GM23338 (cell line): ENCODE data around the gene IBA57. TPM values are rescaled to one million over a fixed set of nuclear protein-coding genes. Genes with fewer than 3 reads are reported as not detected.

Experiments
- ATAC-seq: fragments of 200-7000 bp; cut with Tn5 transposase; 3 replicates; pipeline ENCODE4 v1.9.1; 2020
- DNase-seq: peaks from one replicate; pipeline ENCODE4 v3.0.0-alpha.2; 2015; ENCODE audit warnings: low spot score
- H2AFZ ChIP-seq: fragments of 200-600 bp; sonication (generic); 2 replicates; pipeline ENCODE4 v1.8.0; 2016; ENCODE audit warnings: antibody characterized with exemption, mild to moderate bottlenecking, moderate library complexity
- H3F3A ChIP-seq: fragments of 200-600 bp; sonication (generic); replicated peaks from 2 replicates; pipeline ENCODE4 v1.8.0; 2017; ENCODE audit warnings: antibody characterized with exemption, mixed run types, low read depth
- H3K27ac ChIP-seq: fragments of 200-600 bp; sonication (generic); 2 replicates; pipeline ENCODE4 v1.6.1; 2016; ENCODE audit warnings: low read depth
- H3K27me3 ChIP-seq: fragments of 200-600 bp; sonication (generic); 2 replicates; pipeline ENCODE4 v1.8.0; 2016; ENCODE audit warnings: mild to moderate bottlenecking, mixed run types, moderate library complexity; ENCODE audit not compliant: insufficient read depth
- H3K36me3 ChIP-seq: fragments of 200-600 bp; sonication (generic); 2 replicates; pipeline ENCODE4 v1.8.0; 2016; ENCODE audit warnings: mild to moderate bottlenecking; ENCODE audit not compliant: insufficient read depth
- H3K4me1 ChIP-seq: fragments of 200-600 bp; sonication (generic); 2 replicates; pipeline ENCODE4 v1.8.0; 2016; ENCODE audit warnings: mild to moderate bottlenecking, moderate library complexity; ENCODE audit not compliant: insufficient read depth
- H3K4me2 ChIP-seq: fragments of 200-600 bp; sonication (generic); 2 replicates; pipeline ENCODE4 v1.7.1; 2017; ENCODE audit warnings: mixed run types
- H3K4me3 ChIP-seq: fragments of 200-600 bp; sonication (generic); 2 replicates; pipeline ENCODE4 v1.6.1; 2016; ENCODE audit warnings: mixed run types
- H3K79me2 ChIP-seq: fragments of 200-600 bp; sonication (generic); replicated peaks from 2 replicates; pipeline ENCODE4 v1.8.0; 2017; ENCODE audit warnings: mild to moderate bottlenecking; ENCODE audit not compliant: insufficient read depth
- H3K9me2 ChIP-seq: fragments of 200-600 bp; sonication (generic); 2 replicates; pipeline ENCODE4 v1.8.0; 2017; ENCODE audit not compliant: insufficient read depth
- H4K20me1 ChIP-seq: fragments of 200-600 bp; sonication (generic); replicated peaks from 2 replicates; pipeline ENCODE4 v1.8.0; 2017; ENCODE audit warnings: mild to moderate bottlenecking; ENCODE audit not compliant: insufficient read depth
- H3K27ac Mint-ChIP-seq: 2 replicates; pipeline ENCODE4 v1.8.0; 2020; ENCODE audit warnings: inconsistent platforms, mild to moderate bottlenecking, moderate library complexity, mixed read lengths
- H3K27me3 Mint-ChIP-seq: 3 replicates; pipeline ENCODE4 v1.8.0; 2022; ENCODE audit warnings: low read depth, mild to moderate bottlenecking, moderate library complexity, mixed read lengths, inconsistent platforms; ENCODE audit not compliant: insufficient read depth, poor library complexity
- H3K36me3 Mint-ChIP-seq: 3 replicates; pipeline ENCODE4 v1.8.0; 2021; ENCODE audit warnings: low read depth, mild to moderate bottlenecking, inconsistent platforms, moderate library complexity, mixed read lengths
- H3K4me1 Mint-ChIP-seq: 3 replicates; pipeline ENCODE4 v1.8.0; 2020; ENCODE audit warnings: mild to moderate bottlenecking, inconsistent platforms, mixed read lengths
- H3K4me3 Mint-ChIP-seq: 3 replicates; pipeline ENCODE4 v1.8.0; 2021; ENCODE audit warnings: moderate library complexity, mild to moderate bottlenecking, inconsistent platforms, mixed read lengths
- H3K9me3 Mint-ChIP-seq: 3 replicates; pipeline ENCODE4 v1.8.0; 2020; ENCODE audit warnings: moderate library complexity, mild to moderate bottlenecking, inconsistent platforms, mixed read lengths
- CREB1 ChIP-seq: fragments of 250-450 bp; sonication (Bioruptor Pico); IDR thresholded peaks from 2 replicates; pipeline ENCODE4 v1.5.0; 2020; ENCODE audit warnings: low read depth, mild to moderate bottlenecking, moderate library complexity
- EZH2 ChIP-seq: fragments of 200-600 bp; sonication (generic); IDR thresholded peaks from one replicate; pipeline ENCODE4 v1.8.0; 2017; ENCODE audit warnings: antibody characterized with exemption, mild to moderate bottlenecking, low read depth; ENCODE audit not compliant: unreplicated experiment
- EZH2phosphoT487 ChIP-seq: fragments of 200-600 bp; sonication (generic); IDR thresholded peaks from one replicate; pipeline ENCODE4 v1.8.1; 2018; ENCODE audit warnings: antibody characterized with exemption; ENCODE audit not compliant: unreplicated experiment
- ZNF331 ChIP-seq: fragments of 250-450 bp; sonication (Bioruptor Pico); IDR thresholded peaks from 2 replicates; pipeline ENCODE4 v1.5.0; 2020; ENCODE audit warnings: low read depth, mild to moderate bottlenecking, moderate library complexity
- polyA plus RNA-seq: library from polyadenylated mRNA; unstranded; fragments of >200 nt; fragmentation: Nextera tagmentation; extraction: Ambion mirVana; gene quantifications from 2 replicates; pipeline ENCODE4 v1.2.1, GENCODE V29; 2016
- total RNA-seq: library from RNA; depleted of rRNA; stranded (reverse); fragments of >200 nt; shearing (Covaris generic); gene quantifications from 2 replicates; pipeline ENCODE4 v1.2.3, GENCODE V29; 2014
- TF ChIP-seq, protein P1 (sequence below): fragments of 250-450 bp; sonication (Bioruptor Pico); IDR thresholded peaks from 2 replicates; pipeline ENCODE4 v1.5.0; 2020; ENCODE audit warnings: mild to moderate bottlenecking, moderate library complexity
- TF ChIP-seq, protein P2 (sequence below): IDR thresholded peaks from 2 replicates; pipeline ENCODE4 v1.6.1; 2016; ENCODE audit warnings: antibody characterized with exemption

IBA57 gene
- total and polyA plus RNA-seq, 2 experiments from 2014 or later = 1.1 to 10.3 TPM

DNA sequence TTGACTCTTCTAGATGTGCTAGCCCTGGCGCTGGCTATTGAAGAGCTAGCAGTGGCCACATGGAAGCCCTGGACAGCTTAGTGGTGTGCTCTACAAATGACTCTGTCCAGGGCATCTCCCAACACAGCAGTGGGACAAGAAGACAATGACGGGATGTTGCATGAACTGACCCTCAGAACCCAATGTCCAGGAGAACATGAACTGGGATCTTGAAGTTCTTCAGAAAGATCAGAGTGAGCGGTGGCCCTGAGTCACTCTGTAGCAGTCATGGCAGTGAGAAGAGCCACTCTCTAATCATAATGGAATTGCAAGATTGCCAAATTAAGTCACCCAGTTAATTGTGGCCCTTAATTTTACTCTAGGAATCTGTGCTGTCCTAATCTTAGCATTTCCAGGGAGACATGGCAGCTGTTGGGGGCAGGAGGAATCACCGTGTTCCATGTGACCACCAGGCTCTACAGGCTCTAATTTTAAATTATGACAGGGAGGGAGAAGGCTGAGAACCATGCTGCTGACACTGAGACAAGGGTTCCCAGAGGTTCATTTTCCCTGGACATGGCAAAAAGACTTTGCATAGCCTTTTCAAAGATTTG lies 32.0 kb downstream of the IBA57 start:
- no peak overlapping the region for H3K4me3 ChIP-seq
- TF ChIP-seq EZH2 (no peak), CREB1 (CRISPR knock-in tag) (no peak), ZNF331 (no peak), EZH2phosphoT487 (no peak)
- TF ChIP-seq, protein P1, sequence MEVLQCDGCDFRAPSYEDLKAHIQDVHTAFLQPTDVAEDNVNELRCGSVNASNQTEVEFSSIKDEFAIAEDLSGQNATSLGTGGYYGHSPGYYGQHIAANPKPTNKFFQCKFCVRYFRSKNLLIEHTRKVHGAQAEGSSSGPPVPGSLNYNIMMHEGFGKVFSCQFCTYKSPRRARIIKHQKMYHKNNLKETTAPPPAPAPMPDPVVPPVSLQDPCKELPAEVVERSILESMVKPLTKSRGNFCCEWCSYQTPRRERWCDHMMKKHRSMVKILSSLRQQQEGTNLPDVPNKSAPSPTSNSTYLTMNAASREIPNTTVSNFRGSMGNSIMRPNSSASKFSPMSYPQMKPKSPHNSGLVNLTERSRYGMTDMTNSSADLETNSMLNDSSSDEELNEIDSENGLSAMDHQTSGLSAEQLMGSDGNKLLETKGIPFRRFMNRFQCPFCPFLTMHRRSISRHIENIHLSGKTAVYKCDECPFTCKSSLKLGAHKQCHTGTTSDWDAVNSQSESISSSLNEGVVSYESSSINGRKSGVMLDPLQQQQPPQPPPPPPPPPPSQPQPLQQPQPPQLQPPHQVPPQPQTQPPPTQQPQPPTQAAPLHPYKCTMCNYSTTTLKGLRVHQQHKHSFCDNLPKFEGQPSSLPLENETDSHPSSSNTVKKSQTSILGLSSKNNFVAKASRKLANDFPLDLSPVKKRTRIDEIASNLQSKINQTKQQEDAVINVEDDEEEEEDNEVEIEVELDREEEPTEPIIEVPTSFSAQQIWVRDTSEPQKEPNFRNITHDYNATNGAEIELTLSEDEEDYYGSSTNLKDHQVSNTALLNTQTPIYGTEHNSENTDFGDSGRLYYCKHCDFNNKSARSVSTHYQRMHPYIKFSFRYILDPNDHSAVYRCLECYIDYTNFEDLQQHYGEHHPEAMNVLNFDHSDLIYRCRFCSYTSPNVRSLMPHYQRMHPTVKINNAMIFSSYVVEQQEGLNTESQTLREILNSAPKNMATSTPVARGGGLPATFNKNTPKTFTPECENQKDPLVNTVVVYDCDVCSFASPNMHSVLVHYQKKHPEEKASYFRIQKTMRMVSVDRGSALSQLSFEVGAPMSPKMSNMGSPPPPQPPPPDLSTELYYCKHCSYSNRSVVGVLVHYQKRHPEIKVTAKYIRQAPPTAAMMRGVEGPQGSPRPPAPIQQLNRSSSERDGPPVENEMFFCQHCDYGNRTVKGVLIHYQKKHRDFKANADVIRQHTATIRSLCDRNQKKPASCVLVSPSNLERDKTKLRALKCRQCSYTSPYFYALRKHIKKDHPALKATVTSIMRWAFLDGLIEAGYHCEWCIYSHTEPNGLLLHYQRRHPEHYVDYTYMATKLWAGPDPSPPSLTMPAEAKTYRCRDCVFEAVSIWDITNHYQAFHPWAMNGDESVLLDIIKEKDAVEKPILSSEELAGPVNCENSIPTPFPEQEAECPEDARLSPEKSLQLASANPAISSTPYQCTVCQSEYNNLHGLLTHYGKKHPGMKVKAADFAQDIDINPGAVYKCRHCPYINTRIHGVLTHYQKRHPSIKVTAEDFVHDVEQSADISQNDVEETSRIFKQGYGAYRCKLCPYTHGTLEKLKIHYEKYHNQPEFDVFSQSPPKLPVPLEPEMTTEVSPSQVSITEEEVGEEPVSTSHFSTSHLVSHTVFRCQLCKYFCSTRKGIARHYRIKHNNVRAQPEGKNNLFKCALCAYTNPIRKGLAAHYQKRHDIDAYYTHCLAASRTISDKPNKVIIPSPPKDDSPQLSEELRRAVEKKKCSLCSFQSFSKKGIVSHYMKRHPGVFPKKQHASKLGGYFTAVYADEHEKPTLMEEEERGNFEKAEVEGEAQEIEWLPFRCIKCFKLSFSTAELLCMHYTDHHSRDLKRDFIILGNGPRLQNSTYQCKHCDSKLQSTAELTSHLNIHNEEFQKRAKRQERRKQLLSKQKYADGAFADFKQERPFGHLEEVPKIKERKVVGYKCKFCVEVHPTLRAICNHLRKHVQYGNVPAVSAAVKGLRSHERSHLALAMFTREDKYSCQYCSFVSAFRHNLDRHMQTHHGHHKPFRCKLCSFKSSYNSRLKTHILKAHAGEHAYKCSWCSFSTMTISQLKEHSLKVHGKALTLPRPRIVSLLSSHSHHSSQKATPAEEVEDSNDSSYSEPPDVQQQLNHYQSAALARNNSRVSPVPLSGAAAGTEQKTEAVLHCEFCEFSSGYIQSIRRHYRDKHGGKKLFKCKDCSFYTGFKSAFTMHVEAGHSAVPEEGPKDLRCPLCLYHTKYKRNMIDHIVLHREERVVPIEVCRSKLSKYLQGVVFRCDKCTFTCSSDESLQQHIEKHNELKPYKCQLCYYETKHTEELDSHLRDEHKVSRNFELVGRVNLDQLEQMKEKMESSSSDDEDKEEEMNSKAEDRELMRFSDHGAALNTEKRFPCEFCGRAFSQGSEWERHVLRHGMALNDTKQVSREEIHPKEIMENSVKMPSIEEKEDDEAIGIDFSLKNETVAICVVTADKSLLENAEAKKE = no peak
- TF ChIP-seq, protein P2, sequence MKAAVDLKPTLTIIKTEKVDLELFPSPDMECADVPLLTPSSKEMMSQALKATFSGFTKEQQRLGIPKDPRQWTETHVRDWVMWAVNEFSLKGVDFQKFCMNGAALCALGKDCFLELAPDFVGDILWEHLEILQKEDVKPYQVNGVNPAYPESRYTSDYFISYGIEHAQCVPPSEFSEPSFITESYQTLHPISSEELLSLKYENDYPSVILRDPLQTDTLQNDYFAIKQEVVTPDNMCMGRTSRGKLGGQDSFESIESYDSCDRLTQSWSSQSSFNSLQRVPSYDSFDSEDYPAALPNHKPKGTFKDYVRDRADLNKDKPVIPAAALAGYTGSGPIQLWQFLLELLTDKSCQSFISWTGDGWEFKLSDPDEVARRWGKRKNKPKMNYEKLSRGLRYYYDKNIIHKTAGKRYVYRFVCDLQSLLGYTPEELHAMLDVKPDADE = no peak
- H3K36me3 ChIP-seq = no peaks in the 10 kb centered on the region
- H3K27ac Mint-ChIP-seq = no peak overlapping the region
- H3K27me3 Mint-ChIP-seq = no peaks in the 10 kb centered on the region
- no peak for ATAC-seq
- peaks cover 5% of the 10 kb centered on the region; the same call in 1 of the 2 replicates for H3K27me3 ChIP-seq
- peaks cover 31% of the 10 kb centered on the region for H3K9me3 Mint-ChIP-seq
- no peaks in the 10 kb centered on the region for H3K4me1 Mint-ChIP-seq
- no peak overlapping the region for H3K4me3 Mint-ChIP-seq
- no peak for DNase-seq
- no peak overlapping the region for H3K4me2 ChIP-seq
- no peak overlapping the region for H3K27ac ChIP-seq
- H3K4me1 ChIP-seq = no peaks in the 10 kb centered on the region
- no peaks in the 10 kb centered on the region for H3F3A ChIP-seq
- H3K36me3 Mint-ChIP-seq = peaks cover 18% of the 10 kb centered on the region
- no peaks in the 10 kb centered on the region for H4K20me1 ChIP-seq
- no peaks in the 10 kb centered on the region for H3K9me2 ChIP-seq
- no peak overlapping the region for H2AFZ ChIP-seq
- no peaks in the 10 kb centered on the region for H3K79me2 ChIP-seq
